PC-9 (cell line): ENCODE measurements around the gene ZNF524. TPM values are rescaled to one million over a fixed set of nuclear protein-coding genes. Genes with fewer than 3 reads are reported as not detected.

Experiments
- BruUV-seq: library from RNA; stranded (reverse); fragments of 400-500 nt; replicated peaks from 2 replicates; lab custom pipeline; 2021; lab: Mats Ljungman, UMichigan
- CTCF ChIA-PET: fragments of 300-600 bp; sonication (Branson Sonifier 250); formaldehyde crosslinking; loops from one replicate; lab custom pipeline; 2022; ENCODE audit warnings: antibody characterized with exemption; lab: Charles Lee
- POLR2A ChIA-PET: fragments of 300-600 bp; sonication (Branson Sonifier 250); formaldehyde crosslinking; loops from one replicate; lab custom pipeline; 2022; ENCODE audit warnings: antibody characterized with exemption; ENCODE audit not compliant: unreplicated experiment; lab: Charles Lee
- DNase-seq, 2 experiments: peaks; one replicate each; pipeline versions ENCODE4 v3.0.0 to v3.0.0-alpha.2; 2015 to 2022; ENCODE audit warnings: mixed read lengths in 1 of 2
- H2AFZ ChIP-seq: fragments of 200-600 bp; sonication (generic); 2 replicates; pipeline ENCODE4 v1.8.1; 2017; ENCODE audit warnings: antibody characterized with exemption
- H3F3A ChIP-seq: fragments of 200-600 bp; sonication (generic); 2 replicates; pipeline ENCODE4 v1.8.1; 2017; ENCODE audit warnings: antibody characterized with exemption, mild to moderate bottlenecking, low read depth; ENCODE audit not compliant: insufficient read depth
- H3K27ac ChIP-seq: fragments of 200-600 bp; sonication (generic); 2 replicates; pipeline ENCODE4 v1.6.1; 2016; ENCODE audit warnings: mixed run types
- H3K27me3 ChIP-seq: fragments of 200-600 bp; sonication (generic); 2 replicates; pipeline ENCODE4 v1.6.1; 2016; ENCODE audit warnings: low read depth, mixed run types; ENCODE audit not compliant: insufficient read depth
- H3K36me3 ChIP-seq: fragments of 200-600 bp; sonication (generic); 2 replicates; pipeline ENCODE4 v1.6.1; 2016; ENCODE audit warnings: low read depth, mixed run types
- H3K4me1 ChIP-seq: fragments of 200-600 bp; sonication (generic); replicated peaks from 2 replicates; pipeline ENCODE4 v1.6.1; 2016; ENCODE audit warnings: mixed run types; ENCODE audit not compliant: insufficient read depth
- H3K4me2 ChIP-seq: fragments of 200-600 bp; sonication (generic); 2 replicates; pipeline ENCODE4 v1.6.1; 2017; ENCODE audit warnings: mixed run types
- H3K4me3 ChIP-seq: fragments of 200-600 bp; sonication (generic); 2 replicates; pipeline ENCODE4 v1.6.1; 2016; ENCODE audit warnings: mixed run types
- H3K79me2 ChIP-seq: fragments of 200-600 bp; sonication (generic); 2 replicates; pipeline ENCODE4 v1.6.1; 2017; ENCODE audit warnings: low read depth, mixed run types
- H3K9me2 ChIP-seq: fragments of 200-600 bp; sonication (generic); 2 replicates; pipeline ENCODE4 v1.8.1; 2017; ENCODE audit warnings: mild to moderate bottlenecking; ENCODE audit not compliant: insufficient read depth
- H3K9me3 ChIP-seq: fragments of 200-600 bp; sonication (generic); 2 replicates; pipeline ENCODE4 v1.8.1; 2016; ENCODE audit warnings: low read depth; ENCODE audit not compliant: insufficient read depth
- H4K20me1 ChIP-seq: fragments of 200-600 bp; sonication (generic); 2 replicates; pipeline ENCODE4 v1.8.1; 2017; ENCODE audit not compliant: insufficient read depth
- EZH2 ChIP-seq: fragments of 200-600 bp; sonication (generic); IDR thresholded peaks from 2 replicates; pipeline ENCODE4 v1.8.0; 2017; ENCODE audit warnings: antibody characterized with exemption, low read depth
- intact Hi-C: fragments of 100-400 bp; cut with micrococcal nuclease; formaldehyde crosslinking; loops from one replicate; pipeline ENCODE4 v1.10.0; 2022; ENCODE audit not compliant: unreplicated experiment
- total RNA-seq: library from RNA; stranded (reverse); gene quantifications from 2 replicates; pipeline ENCODE4 v1.2.3, GENCODE V29; 2021
- TF ChIP-seq, protein P1 (sequence below): fragments of 200-600 bp; sonication (generic); conservative IDR thresholded peaks from 2 replicates; pipeline ENCODE4 v1.6.1; 2017; ENCODE audit warnings: mixed run types, antibody characterized with exemption, mild to moderate bottlenecking, moderate library complexity

The ZNF524 gene
- total RNA-seq, 1 experiment from 2014 or later, result 30.0 TPM

DNA sequence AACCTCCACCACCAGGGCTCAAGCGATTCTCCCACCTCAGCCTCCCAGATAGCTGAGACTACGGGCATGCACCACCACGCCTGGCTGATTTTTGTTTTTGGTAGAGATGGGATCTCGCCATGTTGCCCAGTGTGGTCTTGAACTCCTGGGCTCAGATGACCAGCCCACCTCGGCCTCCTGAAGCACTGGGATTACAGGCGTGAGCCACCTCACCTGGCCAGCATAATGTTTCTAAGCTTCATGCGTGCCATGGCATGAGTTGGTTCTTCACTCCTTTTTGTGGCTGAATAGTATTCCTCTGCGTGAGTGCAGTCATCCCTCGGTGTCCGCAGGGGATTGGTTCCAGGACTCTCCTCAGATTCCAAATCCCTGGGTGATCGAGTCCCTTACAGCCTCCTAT is 15.2 kb upstream of the ZNF524 start:
- Histone ChIP-seq H4K20me1 (no peaks in the 10 kb centered on the region), H2AFZ (no peak overlapping the region), H3K9me3 (no peaks in the 10 kb centered on the region), H3K4me1 (peaks cover 14% of the 10 kb centered on the region), H3K9me2 (no peaks in the 10 kb centered on the region), H3K4me2 (0 out of 2 replicates have a peak overlapping the region, but pooled peaks have one; percentile 74), H3K27me3 (0 out of 2 replicates have a peak, but pooled peaks cover 5% of the 10 kb centered on the region), H3K27ac (no peak overlapping the region), H3K4me3 (no peak overlapping the region), H3F3A (peaks cover 49% of the 10 kb centered on the region; the same call in 1 of the 2 replicates), H3K36me3 (no peaks in the 10 kb centered on the region), H3K79me2 (peaks cover 12% of the 10 kb centered on the region)
- no TSS peak for BruUV-seq
- no peak for TF ChIP-seq EZH2
- TF ChIP-seq, protein P1, sequence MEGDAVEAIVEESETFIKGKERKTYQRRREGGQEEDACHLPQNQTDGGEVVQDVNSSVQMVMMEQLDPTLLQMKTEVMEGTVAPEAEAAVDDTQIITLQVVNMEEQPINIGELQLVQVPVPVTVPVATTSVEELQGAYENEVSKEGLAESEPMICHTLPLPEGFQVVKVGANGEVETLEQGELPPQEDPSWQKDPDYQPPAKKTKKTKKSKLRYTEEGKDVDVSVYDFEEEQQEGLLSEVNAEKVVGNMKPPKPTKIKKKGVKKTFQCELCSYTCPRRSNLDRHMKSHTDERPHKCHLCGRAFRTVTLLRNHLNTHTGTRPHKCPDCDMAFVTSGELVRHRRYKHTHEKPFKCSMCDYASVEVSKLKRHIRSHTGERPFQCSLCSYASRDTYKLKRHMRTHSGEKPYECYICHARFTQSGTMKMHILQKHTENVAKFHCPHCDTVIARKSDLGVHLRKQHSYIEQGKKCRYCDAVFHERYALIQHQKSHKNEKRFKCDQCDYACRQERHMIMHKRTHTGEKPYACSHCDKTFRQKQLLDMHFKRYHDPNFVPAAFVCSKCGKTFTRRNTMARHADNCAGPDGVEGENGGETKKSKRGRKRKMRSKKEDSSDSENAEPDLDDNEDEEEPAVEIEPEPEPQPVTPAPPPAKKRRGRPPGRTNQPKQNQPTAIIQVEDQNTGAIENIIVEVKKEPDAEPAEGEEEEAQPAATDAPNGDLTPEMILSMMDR, result no peak
- intact Hi-C loops, result no loop called here
- CTCF ChIA-PET, result interaction anchor here (0.6 kb wide), 1 partner anchor 46 kb away, joined by 3 read pairs; no protein-coding TSS in a partner anchor
- no peak for DNase-seq
- POLR2A ChIA-PET, result interaction anchor here (0.6 to 0.7 kb wide), 2 partner anchors 35 to 65 kb away, joined by 3 to 6 read pairs; no protein-coding TSS in a partner anchor

DNA sequence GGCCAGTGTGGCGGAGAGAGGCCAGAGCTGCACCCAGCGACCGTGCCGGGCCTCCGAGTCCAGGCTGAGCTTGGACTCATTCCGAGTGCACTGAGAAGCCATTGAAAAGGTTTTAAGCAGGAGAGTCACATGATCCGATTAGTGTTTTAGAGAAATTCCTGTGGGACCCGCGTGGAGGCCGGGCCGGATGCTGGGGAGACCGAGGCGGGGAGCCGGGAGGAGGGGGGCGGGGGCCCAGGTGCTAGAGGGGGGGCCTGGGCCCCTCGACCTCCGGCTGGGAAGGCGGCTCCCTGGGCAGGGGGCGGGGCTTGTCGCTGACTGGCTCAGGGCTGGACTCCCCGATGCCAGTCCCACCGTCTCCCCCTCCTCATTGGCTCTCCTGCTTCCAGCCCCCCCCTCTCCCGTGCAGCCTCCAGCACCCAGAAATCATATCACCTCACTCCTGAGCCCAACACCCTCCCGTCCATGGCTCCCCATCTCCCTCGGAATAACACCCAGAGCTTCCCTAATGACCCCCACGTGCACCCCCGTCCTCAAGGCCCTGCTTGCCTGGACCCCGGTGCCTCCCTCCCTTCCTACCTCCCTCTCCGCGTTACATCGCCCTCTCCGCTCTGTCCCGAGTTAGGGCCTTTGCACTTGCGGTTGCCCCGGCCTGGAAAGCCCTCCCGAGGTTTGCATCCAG is 14.3 kb upstream of the ZNF524 start:
- H3K4me1 ChIP-seq, result peaks cover 14% of the 10 kb centered on the region
- H3K36me3 ChIP-seq, result no peaks in the 10 kb centered on the region
- no peak for TF ChIP-seq EZH2
- TF ChIP-seq, protein P1, result no peak
- BruUV-seq, result no TSS peak
- peak in 1 of 2 experiments; percentile 93 for DNase-seq
- peak overlapping the region; percentile 74 for H3K4me2 ChIP-seq
- no peaks in the 10 kb centered on the region for H4K20me1 ChIP-seq
- no peaks in the 10 kb centered on the region for H3K9me2 ChIP-seq
- CTCF ChIA-PET, result interaction anchor here (0.7 to 0.9 kb wide), 2 partner anchors 39 to 72 kb away, joined by 3 to 5 read pairs; partner anchors contain the start of gene ZNF784
- no peak overlapping the region for H3K27ac ChIP-seq
- no peaks in the 10 kb centered on the region for H3K9me3 ChIP-seq
- intact Hi-C loops, result loop anchor here (2.0 kb wide), 2 partner anchors 39 to 59 kb away; no protein-coding TSS in a partner anchor
- H3K27me3 ChIP-seq, result 0 out of 2 replicates have a peak, but pooled peaks cover 5% of the 10 kb centered on the region
- peaks cover 56% of the 10 kb centered on the region; the same call in 1 of the 2 replicates for H3F3A ChIP-seq
- POLR2A ChIA-PET, result interaction anchor here (0.6 to 2.5 kb wide), 5 partner anchors 13 to 459 kb away, joined by 3 to 42 read pairs (median 5); partner anchors contain the start of gene FIZ1
- peak overlapping the region; percentile 64; the same call in 1 of the 2 replicates for H2AFZ ChIP-seq
- H3K4me3 ChIP-seq, result peak overlapping the region; percentile 29; the same call in 1 of the 2 replicates
- H3K79me2 ChIP-seq, result 0 out of 2 replicates have a peak, but pooled peaks cover 5% of the 10 kb centered on the region

DNA sequence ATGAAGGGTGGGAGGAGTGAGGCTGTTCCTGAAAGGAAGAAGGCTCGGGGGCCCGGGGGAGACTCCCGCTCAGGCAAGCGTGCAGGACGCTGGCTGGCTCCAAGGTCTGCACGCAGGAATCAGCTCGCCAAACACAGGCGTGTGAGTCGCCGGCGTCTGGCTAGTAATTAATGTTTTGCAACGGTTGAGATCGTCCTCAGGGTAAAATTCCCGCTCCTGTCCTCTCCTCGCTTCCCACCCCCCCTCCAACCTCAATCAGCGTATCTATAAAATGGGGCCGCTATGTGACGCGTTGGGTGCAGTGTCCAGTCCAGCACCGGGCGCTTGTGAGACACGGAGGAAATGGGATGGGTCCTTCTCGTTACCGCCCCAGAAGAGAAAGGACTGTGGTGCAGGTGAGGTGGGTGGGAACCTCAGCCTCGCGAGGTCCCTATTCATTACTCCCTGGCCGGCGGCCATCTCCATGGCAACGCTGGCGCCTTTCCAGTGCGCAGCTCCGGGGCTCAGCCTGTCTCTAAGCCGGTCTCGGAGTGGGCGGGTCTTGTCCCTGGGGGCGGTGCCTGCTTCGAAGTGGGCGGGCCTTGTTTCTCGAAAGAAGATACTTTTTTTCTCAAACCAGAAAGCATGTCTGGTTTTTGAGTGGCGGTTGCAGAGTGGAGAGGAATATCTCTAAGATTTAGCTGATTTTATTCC is 13.0 kb upstream of the ZNF524 start:
- Histone ChIP-seq H3K9me2 (no peaks in the 10 kb centered on the region), H2AFZ (peak overlapping the region; percentile 66), H3K79me2 (no peaks in the 10 kb centered on the region), H3K27me3 (0 out of 2 replicates have a peak, but pooled peaks cover 5% of the 10 kb centered on the region), H3K9me3 (no peaks in the 10 kb centered on the region), H3K27ac (peak overlapping the region; percentile 11; the same call in 1 of the 2 replicates), H3K36me3 (no peaks in the 10 kb centered on the region), H3K4me1 (peaks cover 10% of the 10 kb centered on the region), H4K20me1 (no peaks in the 10 kb centered on the region), H3K4me3 (peak overlapping the region; percentile 57), H3F3A (peaks cover 50% of the 10 kb centered on the region), H3K4me2 (peak overlapping the region; percentile 74)
- DNase-seq, result peak; percentile 96 to 100
- TF ChIP-seq, protein P1, result no peak
- no peak for TF ChIP-seq EZH2
- intact Hi-C loops, result loop anchor here (1.0 to 2.0 kb wide), 7 partner anchors 12 to 70 kb away; partner anchors contain the start of genes FIZ1, ZNF784 and ZNF865
- TSS peak; percentile 99 for BruUV-seq
- POLR2A ChIA-PET, result interaction anchor here (0.5 to 2.5 kb wide), 7 partner anchors 8 to 1450 kb away, joined by 4 to 42 read pairs (median 8); partner anchors contain the start of gene FIZ1
- CTCF ChIA-PET, result no interaction called here
